ENCODE measurements around the gene ELOVL6. TPM values are rescaled to one million over a fixed set of nuclear protein-coding genes. Genes with fewer than 3 reads are reported as not detected.

The ELOVL6 gene
- total RNA-seq, 1 donor from 2014 or later, result 3.1 TPM

DNA sequence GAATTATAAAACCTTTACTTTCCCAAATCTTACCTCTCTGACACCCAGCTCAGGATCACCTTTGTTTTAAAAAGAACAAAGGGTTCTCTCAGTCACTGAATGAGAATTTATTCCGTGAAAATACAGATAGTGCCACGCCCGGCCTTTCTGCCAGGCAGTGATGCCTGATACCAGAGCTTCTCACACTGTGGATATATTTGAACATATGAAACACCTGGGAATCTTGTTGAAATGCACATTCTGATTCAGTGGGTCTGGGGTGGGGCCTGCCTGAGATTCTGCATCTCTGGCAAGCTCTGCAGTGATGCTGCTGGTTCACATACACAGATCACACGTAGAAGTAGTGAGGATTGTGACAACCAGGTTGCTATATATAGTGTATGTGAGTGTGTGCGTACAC, 46.0 kb downstream of the ELOVL6 start:
- Histone ChIP-seq H3K9ac (ENCODE audit: low read depth in 1 of 3, low read length in 3 of 3) (no peak overlapping the region), H3K9me3 (ENCODE audit: control insufficient read depth in 3 of 3, low read length in 3 of 3) (no peaks in the 10 kb centered on the region), H3K4me1 (ENCODE audit: control insufficient read depth in 3 of 3, insufficient read depth in 3 of 3, low read length in 3 of 3) (no peaks in the 10 kb centered on the region), H3K36me3 (ENCODE audit: control insufficient read depth in 3 of 3, insufficient read depth in 3 of 3, low read length in 3 of 3) (no peaks in the 10 kb centered on the region), H3K27ac (ENCODE audit: low read depth, low read length) (no peak overlapping the region), H3K4me3 (ENCODE audit: low read length in 3 of 3) (no peak overlapping the region), H3K27me3 (ENCODE audit: control insufficient read depth in 3 of 3, insufficient read depth in 3 of 3, low read length in 3 of 3) (no peaks in the 10 kb centered on the region)

DNA sequence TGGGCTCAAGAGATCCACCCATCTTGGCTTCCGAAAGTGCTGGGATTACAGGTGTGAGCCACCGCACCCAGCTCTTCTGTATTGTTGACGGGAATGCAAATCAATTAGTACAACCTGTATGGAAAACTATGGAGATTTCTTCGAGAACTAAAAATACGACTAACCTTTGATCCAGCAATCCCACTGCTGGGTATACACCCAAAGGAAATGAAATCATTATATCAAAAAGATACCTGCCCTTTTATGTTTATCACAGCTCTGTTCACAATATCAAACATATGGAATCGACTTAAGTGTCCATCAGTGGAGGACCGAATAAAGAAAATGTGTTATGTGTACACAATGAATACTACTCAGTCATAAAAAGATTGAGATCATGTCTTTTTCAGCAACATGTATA, 49.3 kb downstream of the ELOVL6 start:
- Histone ChIP-seq H3K9me3 (ENCODE audit: control insufficient read depth in 3 of 3, low read length in 3 of 3) (no peaks in the 10 kb centered on the region), H3K27me3 (ENCODE audit: control insufficient read depth in 3 of 3, insufficient read depth in 3 of 3, low read length in 3 of 3) (no peaks in the 10 kb centered on the region)

DNA sequence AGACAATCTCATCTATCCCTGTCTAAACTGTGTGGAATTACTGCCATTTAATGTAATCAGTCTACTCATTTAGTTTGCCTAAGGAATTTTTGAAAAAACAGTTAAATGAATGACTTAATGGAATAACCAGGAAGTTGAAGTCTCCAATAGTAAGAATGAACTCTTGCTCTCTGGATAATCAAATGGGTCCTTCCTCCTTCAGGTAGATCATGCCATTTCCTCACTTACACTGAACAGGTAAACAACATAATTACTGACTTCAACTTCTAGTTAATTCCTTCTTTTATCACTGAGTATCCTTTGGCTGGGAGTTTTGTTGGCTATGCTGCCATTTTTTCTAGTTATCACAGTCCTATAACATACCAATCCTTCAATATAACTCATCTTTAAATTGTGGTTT, 56.0 kb downstream of the ELOVL6 start:
- no peaks in the 10 kb centered on the region for H3K4me1 ChIP-seq (ENCODE audit: control insufficient read depth in 3 of 3, insufficient read depth in 3 of 3, low read length in 3 of 3)
- H3K9ac ChIP-seq (ENCODE audit: low read depth in 1 of 3, low read length in 3 of 3), result no peak overlapping the region
- H3K9me3 ChIP-seq (ENCODE audit: control insufficient read depth in 3 of 3, low read length in 3 of 3), result no peaks in the 10 kb centered on the region
- H3K27ac ChIP-seq (ENCODE audit: low read depth, low read length), result no peak overlapping the region
- no peaks in the 10 kb centered on the region for H3K36me3 ChIP-seq (ENCODE audit: control insufficient read depth in 3 of 3, insufficient read depth in 3 of 3, low read length in 3 of 3)
- H3K4me3 ChIP-seq (ENCODE audit: low read length in 3 of 3), result no peak overlapping the region
- no peaks in the 10 kb centered on the region for H3K27me3 ChIP-seq (ENCODE audit: control insufficient read depth in 3 of 3, insufficient read depth in 3 of 3, low read length in 3 of 3)

More for the DNA sequence above, 49.3 kb downstream of the ELOVL6 start:
- Histone ChIP-seq H3K9ac (ENCODE audit: low read depth in 1 of 3, low read length in 3 of 3) (no peak overlapping the region), H3K36me3 (ENCODE audit: control insufficient read depth in 3 of 3, insufficient read depth in 3 of 3, low read length in 3 of 3) (no peaks in the 10 kb centered on the region), H3K4me3 (ENCODE audit: low read length in 3 of 3) (no peak overlapping the region), H3K27ac (ENCODE audit: low read depth, low read length) (no peak overlapping the region), H3K4me1 (ENCODE audit: control insufficient read depth in 3 of 3, insufficient read depth in 3 of 3, low read length in 3 of 3) (no peaks in the 10 kb centered on the region)

DNA sequence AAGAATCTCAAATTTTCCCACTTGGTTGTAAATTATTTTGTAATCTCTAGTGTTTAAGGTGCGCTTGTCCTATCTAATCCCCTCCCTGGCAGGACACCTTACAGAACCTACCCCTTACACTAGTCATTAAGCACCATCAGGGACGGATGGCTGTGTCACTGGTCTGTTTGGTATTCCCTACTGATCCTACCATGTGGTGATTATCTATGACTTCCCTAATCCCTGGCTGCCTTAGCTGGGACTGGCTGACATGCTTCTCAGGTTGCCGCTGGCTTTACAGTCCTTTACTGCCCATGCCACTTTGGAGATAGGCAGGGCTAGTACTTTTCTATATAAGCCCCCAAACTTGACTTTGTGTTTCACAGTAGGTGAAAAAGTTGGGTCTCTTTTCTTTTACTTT, 58.6 kb downstream of the ELOVL6 start:
- no peaks in the 10 kb centered on the region for H3K36me3 ChIP-seq (ENCODE audit: control insufficient read depth in 3 of 3, insufficient read depth in 3 of 3, low read length in 3 of 3)
- no peak overlapping the region for H3K9ac ChIP-seq (ENCODE audit: low read depth in 1 of 3, low read length in 3 of 3)
- no peaks in the 10 kb centered on the region for H3K9me3 ChIP-seq (ENCODE audit: control insufficient read depth in 3 of 3, low read length in 3 of 3)
- no peaks in the 10 kb centered on the region for H3K27me3 ChIP-seq (ENCODE audit: control insufficient read depth in 3 of 3, insufficient read depth in 3 of 3, low read length in 3 of 3)
- H3K4me3 ChIP-seq (ENCODE audit: low read length in 3 of 3), result no peak overlapping the region
- no peaks in the 10 kb centered on the region for H3K4me1 ChIP-seq (ENCODE audit: control insufficient read depth in 3 of 3, insufficient read depth in 3 of 3, low read length in 3 of 3)
- H3K27ac ChIP-seq (ENCODE audit: low read depth, low read length), result no peak overlapping the region

DNA sequence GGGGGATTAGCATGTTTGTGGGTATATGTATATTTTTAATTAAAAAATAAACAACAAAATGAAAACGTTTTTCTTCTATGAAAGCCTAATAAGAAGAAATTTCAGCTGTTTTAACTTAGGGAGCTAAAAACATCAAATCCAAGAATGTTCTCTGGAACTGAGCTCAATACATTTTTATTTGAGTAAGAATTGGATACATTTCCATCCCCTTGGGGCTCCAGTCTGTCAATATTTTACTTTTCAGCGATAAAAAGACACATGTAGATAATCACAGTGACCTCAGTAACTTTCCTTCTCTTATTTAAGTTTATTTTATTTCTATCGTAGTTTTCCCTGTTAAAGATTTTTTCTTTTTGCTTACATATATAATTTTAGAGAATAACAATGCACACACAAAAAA, 59.3 kb downstream of the ELOVL6 start:
- Histone ChIP-seq H3K36me3 (ENCODE audit: control insufficient read depth in 3 of 3, insufficient read depth in 3 of 3, low read length in 3 of 3) (no peaks in the 10 kb centered on the region), H3K4me1 (ENCODE audit: control insufficient read depth in 3 of 3, insufficient read depth in 3 of 3, low read length in 3 of 3) (no peaks in the 10 kb centered on the region), H3K9ac (ENCODE audit: low read depth in 1 of 3, low read length in 3 of 3) (no peak overlapping the region), H3K27me3 (ENCODE audit: control insufficient read depth in 3 of 3, insufficient read depth in 3 of 3, low read length in 3 of 3) (no peaks in the 10 kb centered on the region), H3K9me3 (ENCODE audit: control insufficient read depth in 3 of 3, low read length in 3 of 3) (no peaks in the 10 kb centered on the region), H3K4me3 (ENCODE audit: low read length in 3 of 3) (no peak overlapping the region), H3K27ac (ENCODE audit: low read depth, low read length) (no peak overlapping the region)

DNA sequence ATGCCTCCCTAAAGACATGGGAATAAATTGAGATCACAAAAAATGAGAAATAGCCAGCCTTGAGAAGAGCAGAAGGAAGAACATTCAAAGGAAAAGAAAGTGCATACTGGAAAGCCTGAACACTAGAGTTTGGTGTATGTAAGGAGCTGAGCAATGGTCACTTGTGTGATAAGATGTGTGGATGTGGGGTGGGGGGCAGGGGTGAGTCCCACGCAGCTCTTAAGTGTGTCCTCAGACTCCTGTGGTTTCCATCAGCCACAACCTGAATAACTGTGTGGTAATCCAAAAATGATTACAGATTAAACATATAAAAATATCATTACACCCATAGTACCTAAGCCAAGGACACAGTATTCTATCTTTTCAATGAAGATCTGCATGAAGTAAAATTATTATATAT, 59.9 kb downstream of the ELOVL6 start:
- Histone ChIP-seq H3K36me3 (ENCODE audit: control insufficient read depth in 3 of 3, insufficient read depth in 3 of 3, low read length in 3 of 3) (no peaks in the 10 kb centered on the region), H3K27ac (ENCODE audit: low read depth, low read length) (no peak overlapping the region), H3K4me3 (ENCODE audit: low read length in 3 of 3) (no peak overlapping the region), H3K27me3 (ENCODE audit: control insufficient read depth in 3 of 3, insufficient read depth in 3 of 3, low read length in 3 of 3) (no peaks in the 10 kb centered on the region), H3K9me3 (ENCODE audit: control insufficient read depth in 3 of 3, low read length in 3 of 3) (no peaks in the 10 kb centered on the region), H3K4me1 (ENCODE audit: control insufficient read depth in 3 of 3, insufficient read depth in 3 of 3, low read length in 3 of 3) (no peaks in the 10 kb centered on the region), H3K9ac (ENCODE audit: low read depth in 1 of 3, low read length in 3 of 3) (no peak overlapping the region)

DNA sequence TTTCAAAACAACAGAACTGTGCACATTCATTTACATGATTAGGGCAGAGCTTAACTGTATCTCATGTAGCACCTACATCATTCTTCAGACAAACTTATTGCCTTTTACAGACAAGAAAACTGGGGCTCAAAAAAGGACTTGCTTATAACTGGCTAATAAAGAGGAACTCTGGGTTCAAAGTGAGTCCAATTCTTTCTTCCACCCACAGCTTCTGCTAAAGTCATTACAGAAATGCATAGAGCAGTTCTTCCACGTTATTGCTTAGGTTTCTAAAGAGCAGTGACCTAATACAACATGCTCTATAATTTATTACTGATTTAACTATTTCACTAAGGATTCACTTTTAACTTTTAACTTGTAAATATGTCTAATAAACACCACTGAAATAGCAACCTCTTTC, 60.6 kb downstream of the ELOVL6 start:
- no peak overlapping the region for H3K9ac ChIP-seq (ENCODE audit: low read depth in 1 of 3, low read length in 3 of 3)
- H3K36me3 ChIP-seq (ENCODE audit: control insufficient read depth in 3 of 3, insufficient read depth in 3 of 3, low read length in 3 of 3), result no peaks in the 10 kb centered on the region
- H3K4me1 ChIP-seq (ENCODE audit: control insufficient read depth in 3 of 3, insufficient read depth in 3 of 3, low read length in 3 of 3), result no peaks in the 10 kb centered on the region
- no peak overlapping the region for H3K4me3 ChIP-seq (ENCODE audit: low read length in 3 of 3)
- no peaks in the 10 kb centered on the region for H3K9me3 ChIP-seq (ENCODE audit: control insufficient read depth in 3 of 3, low read length in 3 of 3)
- H3K27ac ChIP-seq (ENCODE audit: low read depth, low read length), result no peak overlapping the region
- H3K27me3 ChIP-seq (ENCODE audit: control insufficient read depth in 3 of 3, insufficient read depth in 3 of 3, low read length in 3 of 3), result no peaks in the 10 kb centered on the region

DNA sequence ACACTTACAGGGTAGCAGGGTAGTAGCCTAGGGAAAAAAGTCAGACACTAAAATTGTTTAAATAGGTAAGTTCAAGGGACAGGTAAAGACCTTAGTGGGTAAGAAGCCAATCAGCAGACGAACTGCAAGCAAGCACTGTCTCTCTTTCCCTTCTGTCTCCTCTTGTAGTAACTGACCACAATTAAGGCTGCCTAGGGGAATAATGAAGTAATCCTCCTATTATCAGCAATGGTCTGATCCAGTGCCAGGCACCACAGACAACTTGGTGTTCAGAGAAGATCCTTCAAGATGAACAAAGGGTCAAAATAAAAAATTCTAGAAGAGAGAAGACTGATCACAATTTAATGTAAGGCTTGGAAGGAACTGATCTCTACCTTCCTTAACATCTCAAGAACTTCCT, 62.9 kb downstream of the ELOVL6 start:
- Histone ChIP-seq H3K36me3 (ENCODE audit: control insufficient read depth in 3 of 3, insufficient read depth in 3 of 3, low read length in 3 of 3) (no peaks in the 10 kb centered on the region), H3K9me3 (ENCODE audit: control insufficient read depth in 3 of 3, low read length in 3 of 3) (no peaks in the 10 kb centered on the region), H3K27me3 (ENCODE audit: control insufficient read depth in 3 of 3, insufficient read depth in 3 of 3, low read length in 3 of 3) (no peaks in the 10 kb centered on the region), H3K4me1 (ENCODE audit: control insufficient read depth in 3 of 3, insufficient read depth in 3 of 3, low read length in 3 of 3) (no peaks in the 10 kb centered on the region), H3K9ac (ENCODE audit: low read depth in 1 of 3, low read length in 3 of 3) (no peak overlapping the region), H3K4me3 (ENCODE audit: low read length in 3 of 3) (peak overlapping the region in 1 of 3 donors; percentile 40), H3K27ac (ENCODE audit: low read depth, low read length) (no peak overlapping the region)

DNA sequence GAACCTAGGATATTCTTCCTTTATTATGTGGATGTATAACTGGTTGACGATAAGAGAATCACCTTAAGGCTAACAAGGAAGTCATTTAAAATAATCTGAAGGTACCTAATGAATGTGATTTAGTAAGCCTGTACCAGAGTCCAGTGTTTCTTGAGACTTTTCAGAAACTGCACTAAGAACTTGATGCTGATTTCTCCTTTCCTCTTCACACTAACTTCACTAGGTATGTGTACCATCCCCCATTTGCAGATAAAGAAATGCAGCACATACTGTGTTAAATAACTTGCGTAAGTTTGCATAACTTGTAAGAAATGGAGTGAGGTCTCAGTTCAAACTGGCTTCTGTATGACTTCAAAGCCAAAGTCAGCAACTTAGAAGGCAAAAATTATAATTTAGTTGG, 63.3 kb downstream of the ELOVL6 start:
- H3K27ac ChIP-seq (ENCODE audit: low read depth, low read length), result no peak overlapping the region
- H3K36me3 ChIP-seq (ENCODE audit: control insufficient read depth in 3 of 3, insufficient read depth in 3 of 3, low read length in 3 of 3), result no peaks in the 10 kb centered on the region
- H3K9ac ChIP-seq (ENCODE audit: low read depth in 1 of 3, low read length in 3 of 3), result no peak overlapping the region
- peak overlapping the region in 1 of 3 donors; percentile 40 for H3K4me3 ChIP-seq (ENCODE audit: low read length in 3 of 3)
- no peaks in the 10 kb centered on the region for H3K27me3 ChIP-seq (ENCODE audit: control insufficient read depth in 3 of 3, insufficient read depth in 3 of 3, low read length in 3 of 3)
- H3K9me3 ChIP-seq (ENCODE audit: control insufficient read depth in 3 of 3, low read length in 3 of 3), result no peaks in the 10 kb centered on the region
- H3K4me1 ChIP-seq (ENCODE audit: control insufficient read depth in 3 of 3, insufficient read depth in 3 of 3, low read length in 3 of 3), result no peaks in the 10 kb centered on the region

DNA sequence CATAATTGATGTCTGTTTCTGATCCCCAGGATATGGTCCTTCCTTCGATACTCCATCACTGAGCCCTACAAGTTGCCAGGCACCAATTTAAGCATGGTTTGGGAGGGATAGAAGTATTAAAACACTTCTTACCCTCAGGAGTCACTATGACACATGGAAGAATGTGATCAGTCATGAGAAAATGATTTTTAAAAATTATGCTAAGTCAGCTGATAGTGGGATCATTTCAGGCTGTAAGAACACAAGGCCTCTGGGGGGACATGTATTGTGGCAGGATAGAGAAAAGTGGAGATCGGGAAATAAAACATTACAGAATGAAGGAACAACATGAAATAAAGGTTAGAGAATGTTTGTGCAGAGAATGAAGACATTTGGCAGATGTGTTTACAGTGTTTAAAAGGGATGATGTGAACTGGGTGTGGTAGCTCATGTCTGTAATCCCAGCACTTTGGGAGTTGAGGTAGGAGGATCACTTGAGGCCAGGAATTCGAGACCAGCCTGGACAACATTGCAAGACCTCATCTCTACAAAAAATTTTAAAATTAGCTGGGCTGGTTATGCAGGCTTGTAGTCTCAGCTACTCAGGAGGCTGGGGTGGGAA, 64.0 kb downstream of the ELOVL6 start:
- Histone ChIP-seq H3K9me3 (ENCODE audit: control insufficient read depth in 3 of 3, low read length in 3 of 3) (no peaks in the 10 kb centered on the region), H3K9ac (ENCODE audit: low read depth in 1 of 3, low read length in 3 of 3) (no peak overlapping the region), H3K27ac (ENCODE audit: low read depth, low read length) (no peak overlapping the region), H3K4me1 (ENCODE audit: control insufficient read depth in 3 of 3, insufficient read depth in 3 of 3, low read length in 3 of 3) (no peaks in the 10 kb centered on the region), H3K27me3 (ENCODE audit: control insufficient read depth in 3 of 3, insufficient read depth in 3 of 3, low read length in 3 of 3) (no peaks in the 10 kb centered on the region), H3K36me3 (ENCODE audit: control insufficient read depth in 3 of 3, insufficient read depth in 3 of 3, low read length in 3 of 3) (no peaks in the 10 kb centered on the region), H3K4me3 (ENCODE audit: low read length in 3 of 3) (no peak overlapping the region)
